GM18508 (cell line): ENCODE results near the gene TRHDE.
"Not testable (repeated sequence)": the region's sequence is repeated elsewhere in the genome, so short reads cannot be mapped to it uniquely, and the experiment has no call there.

Source experiments
- ATAC-seq: cut with Tn5 transposase; IDR thresholded peaks from one replicate; pipeline ENCODE4 v1.9.1; 2021; ENCODE audit warnings: moderate number of reproducible peaks; ENCODE audit not compliant: insufficient read depth, unreplicated experiment

TRHDE gene

DNA sequence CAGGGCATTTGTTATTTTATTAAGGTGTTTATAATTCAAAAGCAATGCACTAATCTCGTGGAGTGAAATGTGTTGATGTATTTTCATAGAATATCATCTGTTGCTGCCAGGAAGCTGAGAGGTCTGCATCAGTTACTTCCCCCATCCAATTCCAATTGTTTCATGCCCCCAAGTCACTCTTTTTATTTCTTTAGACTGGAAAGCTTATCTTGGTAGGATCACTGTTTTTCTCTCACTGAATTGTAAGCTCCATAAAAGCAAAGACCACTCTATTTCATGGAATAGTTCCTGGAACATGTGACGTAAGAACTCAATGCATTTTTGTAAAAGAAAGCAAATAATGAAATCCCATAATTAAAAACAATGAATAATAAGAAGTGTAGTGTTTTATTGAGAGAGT is 420.2 kb downstream of the TRHDE start:
- no peak for ATAC-seq

DNA sequence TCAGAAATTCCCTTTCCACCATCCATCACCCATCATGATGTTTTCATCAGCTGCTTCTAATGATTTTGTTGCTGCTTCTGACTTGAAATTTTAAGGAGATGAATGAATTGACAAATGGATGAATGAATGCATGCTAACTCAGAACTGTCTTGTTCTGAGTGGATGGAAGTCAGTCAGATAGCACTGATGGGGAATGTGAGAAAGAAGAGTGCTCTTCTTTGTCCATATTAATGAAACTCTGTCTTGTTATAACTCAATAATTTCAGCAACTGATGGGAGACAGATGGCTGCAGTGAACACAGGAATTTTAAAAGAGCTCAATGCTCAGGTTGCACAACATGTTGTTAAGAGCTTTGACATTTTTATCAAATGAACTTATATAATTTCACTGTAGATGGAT is 422.0 kb downstream of the TRHDE start:
- no peak for ATAC-seq

DNA sequence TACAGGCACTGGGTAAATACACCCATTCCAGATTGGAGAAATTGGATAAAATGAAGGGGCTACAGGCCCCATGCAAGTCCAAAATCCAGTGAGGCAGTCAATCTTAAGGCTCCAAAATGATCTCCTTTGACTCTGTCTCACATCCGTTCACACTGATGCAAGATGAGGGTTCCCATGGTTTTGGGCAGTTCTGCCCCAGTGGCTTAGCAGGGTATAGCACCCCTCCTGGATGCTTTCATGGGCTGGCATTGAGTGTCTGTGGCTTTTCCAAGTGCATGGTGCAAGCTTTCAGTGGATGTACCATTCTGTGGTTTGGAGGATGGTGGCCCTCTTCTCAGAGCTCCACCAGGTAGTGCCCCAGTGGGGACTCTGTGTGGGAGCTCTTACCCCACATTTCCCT is 427.2 kb downstream of the TRHDE start:
- no peak for ATAC-seq

DNA sequence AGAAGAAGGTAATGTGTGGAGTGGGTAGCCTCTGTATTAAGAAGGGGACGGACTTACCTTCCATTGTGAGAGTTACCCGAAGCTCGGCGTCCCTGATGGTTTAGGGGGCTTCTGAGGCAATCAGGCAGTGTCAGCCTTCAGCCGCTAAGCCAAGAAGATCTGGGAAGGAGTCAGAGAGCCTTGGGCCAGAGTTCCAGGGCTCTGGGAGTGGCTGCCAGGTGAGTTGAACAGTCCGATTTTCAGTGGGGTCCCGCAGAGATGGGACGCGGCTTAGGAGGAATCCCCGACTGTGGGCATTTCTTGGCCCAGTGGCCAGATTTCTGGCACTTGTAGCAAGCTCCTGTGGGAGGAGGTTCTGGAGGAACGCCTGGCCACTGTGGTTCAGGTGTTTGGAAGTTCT is 439.9 kb downstream of the TRHDE start:
- ATAC-seq = not testable (repeated sequence)

DNA sequence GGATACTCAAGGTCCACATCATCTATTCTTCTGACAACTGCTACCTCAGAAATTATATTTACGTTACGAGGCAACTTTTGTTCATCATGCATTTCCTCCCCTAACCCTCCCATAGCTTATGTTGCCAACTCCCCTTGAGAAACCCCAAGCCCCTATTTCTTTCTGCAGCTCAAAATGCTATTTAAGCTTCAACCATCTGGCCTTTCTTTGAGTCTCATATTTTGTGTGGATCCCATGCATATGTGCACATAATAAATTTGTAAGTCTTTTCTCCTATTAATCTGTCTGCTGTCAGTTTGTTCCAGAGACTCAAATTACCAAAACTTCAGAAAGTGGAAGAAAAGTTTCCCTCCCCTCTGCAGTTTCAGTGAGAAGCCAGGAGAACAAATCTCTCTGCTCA is 444.1 kb downstream of the TRHDE start:
- ATAC-seq = no peak

DNA sequence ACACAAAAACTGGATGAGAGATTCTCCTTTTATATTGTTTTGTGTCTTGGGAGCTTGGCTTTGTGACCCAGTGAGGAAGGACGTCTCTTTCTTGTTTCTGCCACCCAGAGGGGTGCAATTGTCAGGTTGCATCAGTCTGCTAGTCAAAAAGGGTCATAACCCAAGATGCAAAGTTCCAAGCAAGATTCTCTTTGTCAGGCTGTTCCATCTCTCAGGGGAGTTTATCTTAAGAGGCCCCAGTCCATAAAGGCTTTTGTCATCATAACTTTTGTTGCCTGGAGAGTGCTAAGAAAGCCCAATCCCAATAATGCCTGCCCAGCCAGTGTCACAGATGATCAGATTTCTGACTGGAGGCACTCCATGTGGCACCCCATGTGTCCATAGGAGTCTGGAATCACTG is 444.9 kb downstream of the TRHDE start:
- no peak for ATAC-seq
